GM18907 (cell line): Measurements from ENCODE around the gene DLGAP1.
"Not testable (repeated sequence)": the region's sequence is repeated elsewhere in the genome, so short reads cannot be mapped to it uniquely, and the experiment has no call there.

Source experiments
- ATAC-seq: cut with Tn5 transposase; IDR thresholded peaks from one replicate; pipeline ENCODE4 v1.9.1; 2021; ENCODE audit warnings: mild to moderate bottlenecking, moderate library complexity; ENCODE audit not compliant: unreplicated experiment

DLGAP1 gene

GRCh38 chr18:3494569-3494968 lies 960.5 kb downstream of the DLGAP1 start:
- no peak for ATAC-seq

DNA sequence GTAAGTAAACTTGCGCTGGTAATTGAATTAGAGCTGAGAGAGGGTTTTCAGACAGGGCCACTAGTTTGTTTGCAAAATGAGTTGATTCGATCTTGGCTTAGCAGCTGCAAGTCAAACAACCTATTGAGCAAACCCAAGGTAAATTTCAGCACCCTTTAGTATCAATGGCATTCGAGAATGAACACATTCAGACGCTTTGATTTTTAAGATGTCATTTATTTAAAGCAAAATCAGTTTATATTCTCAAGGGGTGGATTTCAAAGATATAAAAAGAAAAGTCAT lies 960.9 kb downstream of the DLGAP1 start:
- ATAC-seq = no peak

DNA sequence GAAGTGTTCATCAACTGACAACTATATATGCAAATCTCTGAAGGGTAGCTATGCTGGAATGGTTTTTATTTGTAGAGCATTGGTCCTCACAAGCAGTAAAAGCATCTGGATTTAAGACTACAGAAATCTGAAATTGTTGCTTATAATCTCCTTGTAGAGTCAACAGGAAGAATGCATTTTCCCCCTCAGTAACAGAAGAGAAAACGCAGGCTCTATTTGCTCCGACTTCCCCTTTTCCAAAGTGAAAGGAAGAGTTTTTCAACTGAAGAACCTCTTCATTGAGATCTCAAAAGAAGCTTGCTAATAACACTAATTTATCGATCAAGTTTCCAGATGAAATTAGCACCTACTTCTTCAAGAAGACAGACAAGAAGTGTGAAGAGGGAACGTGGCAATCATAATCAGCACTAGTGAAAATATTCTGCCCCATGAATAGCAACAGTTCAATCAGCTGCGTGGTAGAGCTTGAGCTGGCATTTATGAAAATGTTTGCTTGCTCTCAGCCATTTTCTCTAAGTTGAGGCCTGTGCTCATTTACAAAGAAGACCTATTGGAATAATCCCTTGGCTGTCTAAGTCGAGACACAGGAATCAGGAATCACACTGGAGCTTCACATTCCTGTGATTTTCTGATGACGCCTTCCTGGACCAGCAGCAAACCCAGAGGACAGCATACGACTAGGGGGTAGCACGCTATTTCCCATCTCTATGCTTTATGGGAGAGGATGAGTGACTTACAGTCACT lies 961.4 kb downstream of the DLGAP1 start:
- ATAC-seq = no peak

DNA sequence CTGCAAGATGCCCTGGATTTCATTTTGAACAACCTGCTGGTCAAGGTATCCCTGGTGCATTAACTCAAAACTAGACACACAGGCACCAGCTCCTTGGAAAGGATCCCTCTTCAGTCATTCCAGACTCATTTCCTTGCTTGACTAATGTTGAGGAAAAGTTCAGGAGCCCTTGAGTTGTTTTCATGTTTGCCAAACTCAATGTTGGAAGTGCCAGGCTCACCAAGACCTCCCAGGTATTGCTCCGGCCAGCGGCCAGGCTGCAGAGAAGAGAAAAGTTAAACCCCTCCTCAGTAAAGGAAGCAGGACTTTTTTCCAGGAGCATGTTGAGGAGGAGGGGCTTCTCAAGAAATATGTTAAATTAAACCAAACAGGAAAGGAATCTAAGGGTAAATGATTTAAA lies 962.4 kb downstream of the DLGAP1 start:
- ATAC-seq = no peak

- no peak for ATAC-seq
These were observed 963.0 kb downstream of the DLGAP1 start for GRCh38 chr18:3491981-3492555.

GRCh38 chr18:3489462-3489861 lies 965.6 kb downstream of the DLGAP1 start:
- ATAC-seq = no peak

DNA sequence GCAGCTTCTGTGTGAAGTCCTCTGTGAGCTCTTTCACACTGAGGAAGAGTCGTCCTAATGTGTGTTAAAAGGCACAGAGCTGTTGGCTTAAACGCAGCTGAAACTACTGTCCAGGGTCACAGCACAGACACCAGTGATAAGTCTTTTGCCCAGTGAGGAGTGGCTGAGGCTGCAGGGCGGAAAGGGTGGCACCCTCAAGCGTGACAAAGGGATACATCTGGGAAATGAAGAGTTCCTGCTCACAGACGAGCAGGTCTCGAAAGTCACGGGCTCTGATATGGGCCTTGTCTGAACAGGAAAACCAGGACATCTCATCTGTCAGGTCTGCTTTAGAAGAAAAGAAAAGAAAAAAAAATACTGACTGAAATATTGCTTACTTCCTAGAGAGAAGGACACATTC lies 968.6 kb downstream of the DLGAP1 start:
- no peak for ATAC-seq

GRCh38 chr18:3485153-3486149 lies 969.7 kb downstream of the DLGAP1 start:
- ATAC-seq = peak; percentile 78

GRCh38 chr18:3482258-3482657 lies 972.8 kb downstream of the DLGAP1 start:
- ATAC-seq = no peak

DNA sequence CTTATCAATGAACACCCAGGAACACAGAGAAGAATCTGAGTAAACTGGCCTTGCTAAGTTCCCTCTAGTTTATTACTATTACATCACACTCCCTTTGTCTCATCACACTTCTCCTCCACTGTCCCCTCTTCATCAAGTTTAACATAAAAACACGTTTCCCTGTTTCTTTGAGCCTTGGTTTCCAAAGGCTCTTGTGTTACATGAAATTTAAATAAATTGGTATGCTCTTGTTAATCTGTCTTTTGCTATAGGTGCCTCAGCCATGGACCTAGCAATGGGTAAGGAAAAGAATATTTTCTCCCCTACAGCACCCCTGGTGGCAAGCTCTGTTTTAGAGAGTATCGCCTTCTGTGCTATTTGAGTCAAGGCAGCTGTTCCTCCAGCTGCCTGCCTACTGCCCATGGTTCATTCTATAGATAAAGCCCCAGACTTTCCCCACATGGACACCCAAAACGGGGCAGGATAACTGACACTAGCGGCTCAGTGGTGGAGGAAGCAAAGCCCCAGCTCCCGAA lies 973.4 kb downstream of the DLGAP1 start:
- ATAC-seq = no peak

GRCh38 chr18:3480827-3481573 lies 974.1 kb downstream of the DLGAP1 start:
- no peak for ATAC-seq

DNA sequence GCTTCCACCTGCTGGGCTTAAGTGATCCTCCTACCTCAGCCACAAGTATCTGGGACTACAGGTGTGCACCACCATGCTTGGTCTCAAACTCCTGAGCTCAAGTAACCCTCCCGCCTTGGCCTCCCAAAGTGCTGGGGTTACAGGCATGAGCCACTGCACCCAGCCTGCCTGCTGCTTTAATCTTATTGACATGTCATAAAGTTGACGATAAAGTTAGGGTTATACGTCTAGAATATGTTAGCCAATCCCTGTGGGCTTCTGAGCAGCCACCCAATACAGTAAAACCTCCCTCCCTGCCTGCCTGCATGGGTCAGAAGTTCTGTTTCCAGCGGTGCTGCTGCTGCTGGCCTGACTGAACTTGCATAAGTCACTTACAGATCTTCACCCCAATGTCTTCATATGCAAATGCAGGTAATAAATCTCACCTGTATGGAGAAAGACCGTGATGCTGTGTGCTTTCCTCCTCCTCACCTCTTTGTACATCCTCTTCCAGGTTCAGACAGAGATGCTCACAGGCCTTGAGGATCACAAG lies 975.1 kb downstream of the DLGAP1 start:
- no peak for ATAC-seq

DNA sequence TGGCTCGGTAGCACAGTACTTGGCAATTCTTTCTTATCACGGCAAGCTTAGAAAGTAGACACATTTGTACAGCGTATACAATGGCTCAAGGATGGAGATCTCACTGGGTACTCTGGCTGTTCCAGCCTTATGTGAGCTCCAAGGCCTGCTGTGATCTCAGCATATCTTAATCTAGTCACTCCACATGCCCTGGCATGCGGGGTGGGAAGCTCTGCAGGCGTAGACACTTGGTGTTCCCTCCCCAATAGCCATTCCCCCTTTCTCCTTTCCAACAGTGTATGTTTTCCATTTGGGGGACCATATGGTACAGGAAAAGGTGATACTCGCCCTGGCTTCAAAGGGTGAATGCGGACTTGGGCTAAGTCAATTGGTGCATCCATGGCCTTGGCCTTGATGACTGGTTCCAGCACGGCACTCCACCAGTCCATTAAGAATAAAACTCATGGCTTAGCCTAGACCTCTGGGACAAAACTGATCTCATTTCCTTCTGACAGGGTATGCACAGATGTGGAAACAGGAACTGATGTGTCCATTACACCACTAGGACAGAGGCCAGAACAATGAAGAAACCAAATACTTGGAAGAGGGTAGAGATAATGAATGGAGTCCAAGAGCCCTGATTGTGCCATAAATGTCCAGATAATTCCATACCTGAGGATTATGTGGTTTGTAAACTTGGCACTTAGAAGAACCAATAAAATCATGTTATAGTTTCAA lies 976.7 kb downstream of the DLGAP1 start:
- no peak for ATAC-seq

- peak; percentile 98 for ATAC-seq
These were observed 982.2 kb downstream of the DLGAP1 start for GRCh38 chr18:3472681-3473544.

DNA sequence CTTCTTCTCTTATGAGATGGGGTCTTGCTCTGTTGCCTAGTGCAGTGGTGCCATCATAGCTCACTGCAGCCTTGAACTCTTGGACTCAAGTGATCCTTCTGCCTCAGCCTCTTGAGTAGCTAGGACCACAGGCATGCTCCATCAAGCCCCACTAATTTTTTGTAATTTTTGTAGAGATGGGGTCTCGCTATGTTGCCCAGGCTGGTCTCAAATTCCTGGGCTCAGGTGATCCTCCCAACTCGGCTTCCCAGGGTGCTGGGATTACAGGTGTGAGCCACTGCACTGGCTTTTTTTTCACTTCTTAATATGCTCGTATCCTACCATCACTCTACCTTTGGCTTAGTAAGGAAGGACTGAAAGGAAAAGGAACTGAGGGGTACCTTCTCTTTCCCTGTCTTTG lies 983.0 kb downstream of the DLGAP1 start:
- ATAC-seq = not testable (repeated sequence)

- no peak for ATAC-seq
These were observed 983.9 kb downstream of the DLGAP1 start for GRCh38 chr18:3471141-3471648.

DNA sequence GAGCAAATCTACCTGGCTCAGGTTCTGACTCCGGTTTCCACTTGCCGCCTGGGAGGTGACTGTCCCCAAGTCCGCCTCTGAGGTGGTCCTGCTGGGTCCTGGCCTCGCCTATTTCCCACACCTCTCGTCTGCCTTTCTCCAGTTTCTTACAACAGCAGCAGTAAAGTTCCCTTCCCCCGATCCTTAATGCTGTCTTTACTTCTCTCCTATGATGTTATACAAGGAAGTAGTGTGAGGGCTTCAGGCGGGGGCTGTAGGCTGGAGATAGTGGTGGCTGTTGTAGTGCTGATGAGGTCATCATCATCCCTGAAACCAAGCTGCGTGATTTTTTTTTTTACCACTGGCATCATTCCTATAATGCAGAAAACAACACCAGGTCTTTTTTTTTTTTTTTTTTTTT lies 986.3 kb downstream of the DLGAP1 start:
- ATAC-seq = no peak

DNA sequence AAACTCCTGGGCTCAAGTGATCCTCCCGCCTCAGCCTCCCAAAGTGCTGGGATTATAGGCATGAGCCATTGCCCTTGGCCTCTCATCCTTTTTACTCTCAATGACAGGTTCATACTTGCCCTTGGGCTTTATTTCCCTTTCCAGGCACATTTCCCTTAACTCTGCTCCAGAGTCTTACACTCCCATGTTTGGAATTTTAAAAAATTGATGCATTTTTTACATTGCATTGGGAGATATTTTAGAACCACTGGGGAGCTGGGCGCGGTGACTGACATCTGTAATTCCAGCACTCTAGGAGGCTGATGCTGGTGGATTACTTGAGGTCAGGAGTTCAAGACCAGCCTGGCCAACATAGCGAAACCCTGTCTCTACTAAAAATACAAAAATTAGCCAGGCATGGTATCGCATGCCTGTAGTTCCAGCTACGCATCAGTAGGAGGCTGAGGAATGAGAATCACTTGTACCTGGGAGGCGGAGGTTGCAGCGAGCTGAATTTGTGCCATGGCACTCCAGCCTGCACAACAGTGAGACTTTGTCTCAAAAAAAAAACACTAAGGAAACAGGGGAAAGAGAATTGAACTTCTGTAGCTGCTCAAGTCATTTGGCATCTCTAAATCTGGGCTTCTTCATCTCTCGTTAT lies 986.9 kb downstream of the DLGAP1 start:
- no peak for ATAC-seq
